H9 (cell line): ENCODE results near the gene MPP7. TPM values are rescaled to one million over a fixed set of nuclear protein-coding genes. Genes with fewer than 3 reads are reported as not detected.

Experiments
- DNase-seq: peaks from one replicate; pipeline ENCODE4 v3.0.0-alpha.2; 2017
- H2AFZ ChIP-seq: one replicate; pipeline ENCODE4 v1.6.1; 2013; ENCODE audit warnings: mild to moderate bottlenecking, low read length, control low read depth, moderate library complexity
- H2AK5ac ChIP-seq: 2 replicates; pipeline ENCODE4 v1.6.1; 2013; ENCODE audit warnings: low read length, control low read depth, mixed read lengths; ENCODE audit not compliant: insufficient read length
- H2BK120ac ChIP-seq: one replicate; pipeline ENCODE4 v1.6.1; 2013; ENCODE audit warnings: low read depth, mild to moderate bottlenecking, low read length, control low read depth, inconsistent platforms; ENCODE audit not compliant: poor library complexity, severe bottlenecking
- H2BK12ac ChIP-seq: 2 replicates; pipeline ENCODE4 v1.6.1; 2013; ENCODE audit warnings: low read length, control low read depth, mixed read lengths, low read depth; ENCODE audit not compliant: insufficient read length
- H2BK15ac ChIP-seq: 2 replicates; pipeline ENCODE4 v1.6.1; 2013; ENCODE audit warnings: low read depth, low read length, control low read depth
- H2BK20ac ChIP-seq: one replicate; pipeline ENCODE4 v1.6.1; 2013; ENCODE audit warnings: low read depth, mild to moderate bottlenecking, low read length, control low read depth, inconsistent platforms; ENCODE audit not compliant: poor library complexity, severe bottlenecking
- H2BK5ac ChIP-seq: 2 replicates; pipeline ENCODE4 v1.6.1; 2013; ENCODE audit warnings: low read length, control low read depth, mixed read lengths; ENCODE audit not compliant: insufficient read length
- H3K14ac ChIP-seq: 2 replicates; pipeline ENCODE4 v1.6.1; 2013; ENCODE audit warnings: low read length, control low read depth; ENCODE audit not compliant: insufficient read depth
- H3K18ac ChIP-seq: 2 replicates; pipeline ENCODE4 v1.6.1; 2013; ENCODE audit warnings: low read depth, mild to moderate bottlenecking, mixed read lengths, low read length, control low read depth; ENCODE audit not compliant: insufficient read length
- H3K23ac ChIP-seq: 2 replicates; pipeline ENCODE4 v1.6.1; 2013; ENCODE audit warnings: low read length, control low read depth, mixed read lengths, low read depth; ENCODE audit not compliant: insufficient read length
- H3K23me2 ChIP-seq: 2 replicates; pipeline ENCODE4 v1.6.1; 2013; ENCODE audit warnings: low read depth, mild to moderate bottlenecking, mixed read lengths, low read length, control low read depth; ENCODE audit not compliant: insufficient read length, poor library complexity, severe bottlenecking
- H3K27ac ChIP-seq: 2 replicates; pipeline ENCODE4 v1.5.1; 2013; ENCODE audit warnings: low read length, control low read depth, mixed read lengths, low read depth; ENCODE audit not compliant: insufficient read length
- H3K27me3 ChIP-seq: 2 replicates; pipeline ENCODE4 v1.6.1; 2013; ENCODE audit warnings: low read length, control low read depth, inconsistent platforms; ENCODE audit not compliant: insufficient read depth
- H3K4ac ChIP-seq: 2 replicates; pipeline ENCODE4 v1.6.1; 2013; ENCODE audit warnings: low read depth, mild to moderate bottlenecking, control low read depth, inconsistent platforms, low read length, moderate library complexity
- H3K4me1 ChIP-seq: 2 replicates; pipeline ENCODE4 v1.6.1; 2013; ENCODE audit warnings: low read length, control low read depth, inconsistent platforms; ENCODE audit not compliant: insufficient read depth
- H3K4me2 ChIP-seq: 2 replicates; pipeline ENCODE4 v1.6.1; 2013; ENCODE audit warnings: low read length, control low read depth, mixed read lengths; ENCODE audit not compliant: insufficient read length, insufficient read depth
- H3K56ac ChIP-seq: 2 replicates; pipeline ENCODE4 v1.6.1; 2013; ENCODE audit warnings: low read depth, mild to moderate bottlenecking, mixed read lengths, low read length, control low read depth; ENCODE audit not compliant: insufficient read length
- H3K79me1 ChIP-seq: 2 replicates; pipeline ENCODE4 v1.6.1; 2013; ENCODE audit warnings: low read depth, mild to moderate bottlenecking, moderate library complexity, low read length, control low read depth, inconsistent platforms; ENCODE audit not compliant: insufficient read depth, poor library complexity, severe bottlenecking
- H3K79me2 ChIP-seq: 2 replicates; pipeline ENCODE4 v1.6.1; 2013; ENCODE audit warnings: low read length, control low read depth, inconsistent platforms; ENCODE audit not compliant: insufficient read depth
- H3K9ac ChIP-seq: 2 replicates; pipeline ENCODE4 v1.6.1; 2013; ENCODE audit warnings: low read length, control low read depth, mixed read lengths; ENCODE audit not compliant: insufficient read length; ENCODE audit errors: extremely low read depth
- H3K9me3 ChIP-seq: one replicate; pipeline ENCODE4 v1.6.1; 2013; ENCODE audit warnings: low read depth, low read length, inconsistent platforms; ENCODE audit not compliant: control insufficient read depth
- H3T11ph ChIP-seq: one replicate; pipeline ENCODE4 v1.6.1; 2013; ENCODE audit warnings: mild to moderate bottlenecking, low read length, control low read depth, inconsistent platforms
- H4K20me1 ChIP-seq: one replicate; pipeline ENCODE4 v1.6.1; 2013; ENCODE audit not compliant: control insufficient read depth, insufficient read length, insufficient read depth
- H4K5ac ChIP-seq: 2 replicates; pipeline ENCODE4 v1.6.1; 2013; ENCODE audit warnings: low read depth, mild to moderate bottlenecking, mixed read lengths, low read length, control low read depth; ENCODE audit not compliant: insufficient read length
- H4K8ac ChIP-seq: replicated peaks from 2 replicates; pipeline ENCODE4 v1.6.1; 2013; ENCODE audit warnings: low read length, control low read depth, mixed read lengths, low read depth; ENCODE audit not compliant: insufficient read length
- H4K91ac ChIP-seq: 2 replicates; pipeline ENCODE4 v1.6.1; 2013; ENCODE audit warnings: low read depth, mild to moderate bottlenecking, moderate library complexity, mixed read lengths, low read length, control low read depth; ENCODE audit not compliant: insufficient read length
- H3K27ac Mint-ChIP-seq, 3 experiments: 2 replicates in 2 of 3; 3 replicates in 1 of 3; pipeline ENCODE4 v1.8.0; 2020 to 2021; ENCODE audit warnings: mixed read lengths in 3 of 3, mild to moderate bottlenecking in 1 of 3, moderate library complexity in 1 of 3
- H3K27me3 Mint-ChIP-seq: 2 replicates; pipeline ENCODE4 v1.8.0; 2021; ENCODE audit warnings: low read depth, mild to moderate bottlenecking, moderate library complexity, mixed read lengths
- H3K36me3 Mint-ChIP-seq, 3 experiments: 2 replicates in 2 of 3; 3 replicates in 1 of 3; pipeline ENCODE4 v1.8.0; 2020 to 2021; ENCODE audit warnings: low read depth in 3 of 3, mixed read lengths in 3 of 3; ENCODE audit not compliant: insufficient read depth in 1 of 3
- H3K4me1 Mint-ChIP-seq, 2 experiments: 2 replicates each; pipeline ENCODE4 v1.8.0; 2020; ENCODE audit warnings: mixed read lengths in 2 of 2
- H3K4me3 Mint-ChIP-seq, 2 experiments: 2 replicates in 1 of 2; 3 replicates in 1 of 2; pipeline ENCODE4 v1.8.0; 2020 to 2021; ENCODE audit warnings: mild to moderate bottlenecking in 2 of 2, mixed read lengths in 2 of 2, moderate library complexity in 1 of 2
- H3K9me3 Mint-ChIP-seq, 2 experiments: 2 replicates in 1 of 2; 3 replicates in 1 of 2; pipeline ENCODE4 v1.8.0; 2020; ENCODE audit warnings: mild to moderate bottlenecking in 2 of 2, mixed read lengths in 2 of 2, moderate library complexity in 1 of 2
- CTCF ChIP-seq: fragments of 200-600 bp; sonication (generic); conservative IDR thresholded peaks from 3 replicates; pipeline ENCODE4 v1.8.0; 2021; ENCODE audit warnings: antibody characterized with exemption, mild to moderate bottlenecking
- WGBS: extraction: QIAGEN DNeasy Blood & Tissue Kit; methylation state at CpG from one replicate; pipeline ENCODE4 v1.1.7; 2013; ENCODE audit warnings: missing lambda C conversion rate, low lambda C conversion rate, mixed read lengths; ENCODE audit not compliant: insufficient read length; ENCODE audit errors: extremely low coverage; 5-methylcytosine and 5-hydroxymethylcytosine counted together
- total RNA-seq: library from RNA; stranded (reverse); gene quantifications from 2 replicates; pipeline ENCODE4 v1.2.1, GENCODE V29; 2021

Gene MPP7
- total RNA-seq, 1 experiment from 2014 or later, result 6.9 TPM

GRCh38 chr10:28332726-28333125, 29.9 kb upstream of the MPP7 start:
- no peak overlapping the region for H3K27ac ChIP-seq
- H2BK120ac ChIP-seq, result no peak overlapping the region
- no peaks in the 10 kb centered on the region for H3K27me3 ChIP-seq
- Mint-ChIP-seq H3K27ac (peak overlapping the region in 1 of 3 experiments; percentile 62; a peak in 1 of 7 replicates), H3K4me1 (peaks cover under 1% of the 10 kb centered on the region in 2 experiments; a peak in 2 of 4 replicates), H3K36me3 (no peaks in the 10 kb centered on the region), H3K4me3 (no peak overlapping the region), H3K27me3 (no peaks in the 10 kb centered on the region), H3K9me3 (no peaks in the 10 kb centered on the region)
- TF ChIP-seq CTCF, result no peak
- no peak overlapping the region for H4K8ac ChIP-seq
- no peaks in the 10 kb centered on the region for H3K9me3 ChIP-seq
- no peak overlapping the region for H2BK20ac ChIP-seq
- H3K18ac ChIP-seq, result no peak overlapping the region
- DNase-seq, result no peak
- H3K56ac ChIP-seq, result no peak overlapping the region
- no peak overlapping the region for H2BK5ac ChIP-seq
- no peaks in the 10 kb centered on the region for H4K20me1 ChIP-seq
- H3K79me2 ChIP-seq, result no peaks in the 10 kb centered on the region
- no peak overlapping the region for H3K23ac ChIP-seq
- no peak overlapping the region for H4K91ac ChIP-seq
- no peak overlapping the region for H3T11ph ChIP-seq
- no peak overlapping the region for H3K14ac ChIP-seq
- H2BK15ac ChIP-seq, result no peak overlapping the region
- H2AFZ ChIP-seq, result no peak overlapping the region
- H3K79me1 ChIP-seq, result no peaks in the 10 kb centered on the region
- no peak overlapping the region for H4K5ac ChIP-seq
- H3K4me2 ChIP-seq, result no peak overlapping the region
- no CpG with 5 or more reads among the region's 2 CpGs for WGBS
- no peak overlapping the region for H3K9ac ChIP-seq
- no peak overlapping the region for H2AK5ac ChIP-seq
- no peak overlapping the region for H2BK12ac ChIP-seq
- H3K4ac ChIP-seq, result no peak overlapping the region
- no peaks in the 10 kb centered on the region for H3K23me2 ChIP-seq
- no peaks in the 10 kb centered on the region for H3K4me1 ChIP-seq
